ENCODE results near the gene SDCCAG8.

SDCCAG8 gene

GRCh38 chr1:243471754-243472745 lies 216.2 kb downstream of the SDCCAG8 start:
- Mint-ChIP-seq H3K4me1 (ENCODE audit: low read depth) (peaks cover 48% of the 10 kb centered on the region), H3K9me3 (no peaks in the 10 kb centered on the region), H3K27me3 (no peaks in the 10 kb centered on the region), H3K4me3 (peak overlapping the region; percentile 20), H3K36me3 (ENCODE audit: low read depth) (peaks cover 28% of the 10 kb centered on the region), H3K27ac (peak overlapping the region; percentile 67)
- intact Hi-C loops (cut with micrococcal nuclease) = no loop called here

- intact Hi-C loops (cut with micrococcal nuclease) = no loop called here
- Mint-ChIP-seq H3K27me3 (no peaks in the 10 kb centered on the region), H3K4me1 (ENCODE audit: low read depth) (peaks cover 60% of the 10 kb centered on the region), H3K27ac (peak overlapping the region; percentile 69), H3K4me3 (peak overlapping the region; percentile 78), H3K9me3 (no peaks in the 10 kb centered on the region), H3K36me3 (ENCODE audit: low read depth) (peaks cover 25% of the 10 kb centered on the region)
These were observed 217.6 kb downstream of the SDCCAG8 start for GRCh38 chr1:243473227-243474135.

GRCh38 chr1:243474136-243474881 lies 218.5 kb downstream of the SDCCAG8 start:
- intact Hi-C loops (cut with micrococcal nuclease) = no loop called here
- Mint-ChIP-seq H3K4me3 (no peak overlapping the region), H3K4me1 (ENCODE audit: low read depth) (peaks cover 60% of the 10 kb centered on the region), H3K36me3 (ENCODE audit: low read depth) (peaks cover 25% of the 10 kb centered on the region), H3K9me3 (no peaks in the 10 kb centered on the region), H3K27me3 (no peaks in the 10 kb centered on the region), H3K27ac (no peak overlapping the region)

GRCh38 chr1:243474906-243475305 lies 219.1 kb downstream of the SDCCAG8 start:
- intact Hi-C loops (cut with micrococcal nuclease) = no loop called here

GRCh38 chr1:243475966-243476365 lies 220.1 kb downstream of the SDCCAG8 start:
- Mint-ChIP-seq H3K36me3 (ENCODE audit: low read depth) (peaks cover 14% of the 10 kb centered on the region), H3K27ac (no peak overlapping the region), H3K27me3 (no peaks in the 10 kb centered on the region), H3K4me1 (ENCODE audit: low read depth) (peaks cover 49% of the 10 kb centered on the region), H3K9me3 (no peaks in the 10 kb centered on the region), H3K4me3 (no peak overlapping the region)
- intact Hi-C loops (cut with micrococcal nuclease) = no loop called here

More at GRCh38 chr1:243474906-243475305, 219.1 kb downstream of the SDCCAG8 start:
- Mint-ChIP-seq H3K4me3 (no peak overlapping the region), H3K9me3 (no peaks in the 10 kb centered on the region), H3K4me1 (ENCODE audit: low read depth) (peaks cover 60% of the 10 kb centered on the region), H3K27me3 (no peaks in the 10 kb centered on the region), H3K36me3 (ENCODE audit: low read depth) (peaks cover 21% of the 10 kb centered on the region), H3K27ac (no peak overlapping the region)

- peaks cover 7% of the 10 kb centered on the region for H3K27me3 Mint-ChIP-seq
- intact Hi-C loops (cut with micrococcal nuclease) = no loop called here
- H3K27ac Mint-ChIP-seq = no peak overlapping the region
- peaks cover 50% of the 10 kb centered on the region for H3K4me1 Mint-ChIP-seq (ENCODE audit: low read depth)
- H3K4me3 Mint-ChIP-seq = no peak overlapping the region
- no peaks in the 10 kb centered on the region for H3K9me3 Mint-ChIP-seq
- peaks cover 22% of the 10 kb centered on the region for H3K36me3 Mint-ChIP-seq (ENCODE audit: low read depth)
These were observed 222.0 kb downstream of the SDCCAG8 start for GRCh38 chr1:243477731-243478290.

GRCh38 chr1:243481101-243481500 lies 225.3 kb downstream of the SDCCAG8 start:
- no peaks in the 10 kb centered on the region for H3K9me3 Mint-ChIP-seq
- intact Hi-C loops (cut with micrococcal nuclease) = no loop called here
- H3K4me3 Mint-ChIP-seq = no peak overlapping the region
- no peak overlapping the region for H3K27ac Mint-ChIP-seq
- H3K27me3 Mint-ChIP-seq = peaks cover 17% of the 10 kb centered on the region
- peaks cover 24% of the 10 kb centered on the region for H3K36me3 Mint-ChIP-seq (ENCODE audit: low read depth)
- peaks cover 49% of the 10 kb centered on the region for H3K4me1 Mint-ChIP-seq (ENCODE audit: low read depth)

GRCh38 chr1:243482141-243483022 lies 226.5 kb downstream of the SDCCAG8 start:
- H3K4me3 Mint-ChIP-seq = peak overlapping the region; percentile 61
- H3K27me3 Mint-ChIP-seq = peaks cover 17% of the 10 kb centered on the region
- no peaks in the 10 kb centered on the region for H3K9me3 Mint-ChIP-seq
- peak overlapping the region; percentile 58 for H3K27ac Mint-ChIP-seq
- H3K36me3 Mint-ChIP-seq (ENCODE audit: low read depth) = peaks cover 35% of the 10 kb centered on the region
- H3K4me1 Mint-ChIP-seq (ENCODE audit: low read depth) = peaks cover 36% of the 10 kb centered on the region
- intact Hi-C loops (cut with micrococcal nuclease) = no loop called here

- Mint-ChIP-seq H3K27me3 (peaks cover 17% of the 10 kb centered on the region), H3K36me3 (ENCODE audit: low read depth) (peaks cover 44% of the 10 kb centered on the region), H3K4me1 (ENCODE audit: low read depth) (peaks cover 28% of the 10 kb centered on the region), H3K9me3 (no peaks in the 10 kb centered on the region), H3K4me3 (peak overlapping the region; percentile 61), H3K27ac (peak overlapping the region; percentile 58)
- intact Hi-C loops (cut with micrococcal nuclease) = no loop called here
These were observed 227.4 kb downstream of the SDCCAG8 start for GRCh38 chr1:243483071-243483771.

GRCh38 chr1:243483952-243484351 lies 228.1 kb downstream of the SDCCAG8 start:
- H3K27me3 Mint-ChIP-seq = peaks cover 17% of the 10 kb centered on the region
- peaks cover 51% of the 10 kb centered on the region for H3K36me3 Mint-ChIP-seq (ENCODE audit: low read depth)
- intact Hi-C loops (cut with micrococcal nuclease) = no loop called here
- H3K4me3 Mint-ChIP-seq = peak overlapping the region; percentile 61
- peaks cover 27% of the 10 kb centered on the region for H3K4me1 Mint-ChIP-seq (ENCODE audit: low read depth)
- no peaks in the 10 kb centered on the region for H3K9me3 Mint-ChIP-seq
- H3K27ac Mint-ChIP-seq = peak overlapping the region; percentile 58

GRCh38 chr1:243487036-243487648 lies 231.3 kb downstream of the SDCCAG8 start:
- Mint-ChIP-seq H3K4me3 (no peak overlapping the region), H3K27me3 (peaks cover 17% of the 10 kb centered on the region), H3K9me3 (no peaks in the 10 kb centered on the region), H3K27ac (no peak overlapping the region), H3K4me1 (ENCODE audit: low read depth) (peaks cover 15% of the 10 kb centered on the region), H3K36me3 (ENCODE audit: low read depth) (peaks cover 74% of the 10 kb centered on the region)
- intact Hi-C loops (cut with micrococcal nuclease) = no loop called here
